HepG2 (cell line): ENCODE data around the gene MAPK12. TPM values are rescaled to one million over a fixed set of nuclear protein-coding genes. Genes with fewer than 3 reads are reported as not detected.
"Not testable (repeated sequence)": the region's sequence is repeated elsewhere in the genome, so short reads cannot be mapped to it uniquely, and the experiment has no call there.

Experiments used
- ATAC-seq: fragments of 200-7000 bp; cut with Tn5 transposase; 3 replicates; pipeline ENCODE4 v1.9.1; 2020; ENCODE audit warnings: mild to moderate bottlenecking, moderate library complexity
- BruUV-seq: library from RNA; stranded (reverse); fragments of 400-500 nt; replicated peaks from 2 replicates; lab custom pipeline; 2021; lab: Mats Ljungman, UMichigan
- CTCF ChIA-PET: fragments of 300-600 bp; formaldehyde crosslinking; extraction: SDS; loops from one replicate; lab custom pipeline; 2021; ENCODE audit warnings: low total read pairs, inconsistent platforms, low intra/inter-chr PET ratio; lab: Yijun Ruan, JAX
- POLR2A ChIA-PET: fragments of 350-600 bp; sonication (Branson Sonifier 250); formaldehyde crosslinking; loops from one replicate; lab custom pipeline; 2020; ENCODE audit warnings: antibody characterized with exemption, inconsistent platforms; lab: Yijun Ruan, JAX
- DNase-seq: peaks from one replicate; pipeline ENCODE4 v3.0.0-alpha.2; 2015; ENCODE audit warnings: low spot score
- FAIRE-seq: peaks from 3 replicates; lab custom pipeline; 2011; peaks lifted over from hg19 to GRCh38; lab: Jason Lieb, UNC
- H2AFZ ChIP-seq: one replicate; pipeline ENCODE4 v1.6.1; 2011; ENCODE audit warnings: low read length, inconsistent platforms
- H3K27ac ChIP-seq: fragments of 300-600 bp; 3 replicates; pipeline ENCODE4 v1.8.0; 2011; ENCODE audit warnings: mixed run types, mild to moderate bottlenecking, mixed read lengths, low read length, inconsistent platforms; ENCODE audit not compliant: insufficient read depth; ENCODE audit errors: extremely low read length
- H3K27me3 ChIP-seq, 2 experiments: fragments of 200-600 bp in 1 of 2; 2 replicates in 1 of 2; 3 replicates in 1 of 2; pipeline versions ENCODE4 v1.6.0 to v1.8.0; 2011; ENCODE audit warnings: low read length in 2 of 2, mild to moderate bottlenecking in 2 of 2, moderate library complexity in 2 of 2, inconsistent platforms in 1 of 2; ENCODE audit not compliant: insufficient read depth in 2 of 2, control insufficient read depth in 1 of 2
- H3K36me3 ChIP-seq, 2 experiments: fragments of 200-600 bp in 1 of 2; replicated peaks in 1 of 2; 2 replicates in 1 of 2; 3 replicates in 1 of 2; pipeline versions ENCODE4 v1.5.1 to v1.8.0; 2011; ENCODE audit warnings: low read length in 2 of 2, inconsistent platforms in 1 of 2; ENCODE audit not compliant: insufficient read depth in 2 of 2, control insufficient read depth in 1 of 2
- H3K4me1 ChIP-seq: 2 replicates; pipeline ENCODE4 v1.5.1; 2012; ENCODE audit warnings: low read length, inconsistent platforms; ENCODE audit not compliant: insufficient read depth
- H3K4me2 ChIP-seq: 2 replicates; pipeline ENCODE4 v1.6.0; 2011; ENCODE audit warnings: low read depth, low read length, inconsistent platforms
- H3K4me3 ChIP-seq, 3 experiments: fragments of 200-600 bp in 1 of 3; sonication (generic), shearing (Covaris generic) in 1 of 3; replicated peaks in 1 of 3; 2 replicates each; pipeline ENCODE4 v1.5.1; 2011 to 2016; ENCODE audit warnings: low read length in 3 of 3, inconsistent platforms in 2 of 3, low read depth in 2 of 3, mild to moderate bottlenecking in 2 of 3, control low read depth in 1 of 3, mixed read lengths in 1 of 3; ENCODE audit not compliant: insufficient read depth in 1 of 3
- H3K79me2 ChIP-seq: one replicate; pipeline ENCODE4 v1.6.1; 2011; ENCODE audit warnings: low read length, inconsistent platforms; ENCODE audit not compliant: insufficient read depth
- H3K9ac ChIP-seq: 2 replicates; pipeline ENCODE4 v1.6.0; 2011; ENCODE audit warnings: mild to moderate bottlenecking, low read depth, low read length, inconsistent platforms; ENCODE audit not compliant: insufficient read depth
- H3K9me3 ChIP-seq: 2 replicates; pipeline ENCODE4 v1.5.1; 2012; ENCODE audit warnings: mild to moderate bottlenecking, low read length
- H4K20me1 ChIP-seq: 2 replicates; pipeline ENCODE4 v1.6.0; 2011; ENCODE audit warnings: inconsistent platforms, mild to moderate bottlenecking, low read length, moderate library complexity; ENCODE audit not compliant: insufficient read depth
- BRCA1 ChIP-seq: sonication (generic); formaldehyde crosslinking; IDR thresholded peaks from 2 replicates; pipeline ENCODE4 v1.4.0; 2020; ENCODE audit warnings: missing genetic modification reagents
- CSRNP2 ChIP-seq: sonication (generic); formaldehyde crosslinking; conservative IDR thresholded peaks from 2 replicates; pipeline ENCODE4 v1.8.0; 2022; ENCODE audit warnings: low read depth, missing genetic modification reagents
- HNRNPL ChIP-seq: fragments of 200-400 bp; formaldehyde crosslinking; IDR thresholded peaks from 2 replicates; pipeline ENCODE4 v1.6.1; 2017; ENCODE audit warnings: mild to moderate bottlenecking, low read depth, low read length
- PCBP1 ChIP-seq: fragments of 200-400 bp; formaldehyde crosslinking; IDR thresholded peaks from 2 replicates; pipeline ENCODE4 v1.6.1; 2017; ENCODE audit warnings: mild to moderate bottlenecking, low read depth, low read length, borderline replicate concordance
- ZBTB4 ChIP-seq: sonication (generic); formaldehyde crosslinking; IDR thresholded peaks from 2 replicates; pipeline ENCODE4 v1.4.0; 2020; ENCODE audit warnings: missing genetic modification reagents, mild to moderate bottlenecking, borderline replicate concordance
- ZNF24 ChIP-seq: fragments of 450-650 bp; IDR thresholded peaks from 2 replicates; pipeline ENCODE4 v1.6.1; 2017; ENCODE audit warnings: antibody characterized with exemption, mild to moderate bottlenecking
- ZNF740 ChIP-seq: sonication (generic); formaldehyde crosslinking; IDR thresholded peaks from 2 replicates; pipeline ENCODE4 v1.4.0; 2020; ENCODE audit warnings: missing genetic modification reagents
- ZSCAN21 ChIP-seq: sonication (generic); formaldehyde crosslinking; IDR thresholded peaks from 2 replicates; pipeline ENCODE4 v1.8.0; 2022; ENCODE audit warnings: mild to moderate bottlenecking, missing genetic modification reagents, moderate library complexity, borderline replicate concordance
- ZSCAN25 ChIP-seq: sonication (generic); formaldehyde crosslinking; IDR thresholded peaks from 2 replicates; pipeline ENCODE4 v1.8.0; 2022; ENCODE audit warnings: mild to moderate bottlenecking, missing genetic modification reagents
- WGBS: methylation state at CpG from one replicate; pipeline ENCODE4 v1.1.6; 2017; ENCODE audit warnings: low lambda C conversion rate; 5-methylcytosine and 5-hydroxymethylcytosine counted together
- in situ Hi-C: cut with HindIII; loops from 2 replicates; pipeline ENCODE4 v1.10.0; 2017; ENCODE audit warnings: low pct_unique_long_range_greater_than_20kb; ENCODE audit not compliant: extremely low pct_ligation_motif_present
- intact Hi-C: fragments of 100-400 bp; cut with micrococcal nuclease; formaldehyde crosslinking; loops from one replicate; pipeline ENCODE4 v1.10.0; 2022; ENCODE audit not compliant: unreplicated experiment
- polyA plus RNA-seq, 8 experiments: library from polyadenylated mRNA; depleted of rRNA in 3 of 8; stranded (reverse) in 7 of 8; unstranded in 1 of 8; fragments of >200 nt; fragmentation: Illumina TruSeq in 4 of 8; extraction: Trizol in 4 of 8; gene quantifications; 2 replicates each; pipeline versions ENCODE4 v1.2.1 to v1.2.3, GENCODE V29; 2011 to 2016; ENCODE audit warnings: low read depth in 4 of 8, missing spikeins in 1 of 8, mixed read lengths in 1 of 8; ENCODE audit not compliant: insufficient read depth in 1 of 8
- total RNA-seq, 5 experiments: library from RNA; depleted of rRNA; stranded (reverse); fragments of >200 nt; fragmentation: Illumina TruSeq; extraction: Trizol; gene quantifications; 2 replicates each; pipeline ENCODE4 v1.2.3, GENCODE V29; 2016; ENCODE audit warnings: low read depth in 1 of 5

The MAPK12 gene
- total and polyA plus RNA-seq, 2 of the 13 experiments (the other 11 are each of a cell fraction or from before 2014, with no cell fraction given) = 22.2 to 23.3 TPM

DNA sequence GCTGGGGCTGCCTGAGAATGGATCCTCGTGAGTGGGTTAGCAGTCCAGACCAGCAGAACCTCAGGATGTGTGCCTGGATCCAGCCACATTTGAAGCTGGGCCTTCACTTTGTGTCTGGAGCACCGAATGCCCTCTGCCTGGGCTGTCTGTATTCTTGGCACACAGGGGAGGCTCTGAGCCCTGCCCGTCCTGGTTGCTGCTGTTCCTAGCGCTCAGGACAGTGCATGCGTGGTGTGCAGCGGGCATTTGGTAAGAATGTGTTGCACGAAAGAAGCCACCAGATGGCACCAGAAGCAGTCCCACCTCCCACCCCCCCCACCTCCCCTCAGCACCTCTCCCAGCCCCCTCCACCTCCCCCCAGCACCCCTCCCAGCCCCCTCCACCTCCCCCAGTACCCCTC is 12.8 kb upstream of the MAPK12 start (continued):
- TF ChIP-seq ZNF740 (CRISPR knock-in tag) (peak; percentile 90), PCBP1 (peak; percentile 94), CSRNP2 (CRISPR knock-in tag) (no peak), ZBTB4 (CRISPR knock-in tag) (0 out of 2 replicates have a peak, but pooled peaks have one; percentile 76), HNRNPL (0 out of 2 replicates have a peak, but pooled peaks have one; percentile 53), ZSCAN21 (no peak), ZNF24 (no peak), BRCA1 (CRISPR knock-in tag) (no peak), ZSCAN25 (0 out of 2 replicates have a peak, but pooled peaks have one; percentile 28)

DNA sequence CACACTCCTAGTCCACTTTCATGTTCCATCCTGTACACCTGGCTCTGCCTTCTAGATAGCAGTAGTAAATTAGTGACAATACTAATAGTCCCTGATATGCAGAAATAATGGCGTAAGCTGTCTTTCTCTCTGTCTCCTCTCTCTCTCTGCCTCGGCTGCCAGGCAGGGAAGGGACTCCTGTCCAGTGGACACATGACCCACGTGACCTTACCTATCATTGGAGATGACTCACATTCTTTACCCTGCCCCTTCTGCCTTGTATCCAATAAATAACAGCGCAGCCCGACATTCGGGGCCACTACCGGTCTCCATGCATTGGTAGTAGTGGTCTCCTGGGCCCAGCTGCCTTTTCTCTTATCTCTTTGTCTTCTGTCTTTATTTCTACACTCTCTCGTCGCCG is 12.3 kb upstream of the MAPK12 start:
- DNase-seq, POLR2A ChIA-PET, intact Hi-C loops, H3K4me2 ChIP-seq, FAIRE-seq, H4K20me1 ChIP-seq, BruUV-seq, H3K9ac ChIP-seq, H3K9me3 ChIP-seq, H3K27ac ChIP-seq, in situ Hi-C loops, H3K79me2 ChIP-seq, ATAC-seq, H2AFZ ChIP-seq, H3K4me3 ChIP-seq: not testable (repeated sequence)
- H3K27me3 ChIP-seq = peaks cover 9 to 22% of the 10 kb centered on the region in 2 experiments
- CTCF ChIA-PET = interaction anchor here (1.1 to 4.2 kb wide), 3 partner anchors 23 to 68 kb away, joined by 3 to 125 read pairs (median 21); partner anchors contain the start of genes DENND6B, HDAC10 and PPP6R2
- H3K4me1 ChIP-seq = peaks cover 29% of the 10 kb centered on the region
- H3K36me3 ChIP-seq = peaks cover 11 to 14% of the 10 kb centered on the region in 2 experiments; a peak in 3 of 5 replicates
- 93% methylated on average over 8 of the region's 10 CpGs for WGBS
